A549 (cell line): ENCODE results near the gene PHEX.

Source experiments
- JUNB ChIP-seq: fragments of >200 bp; sonication (Bioruptor Twin); formaldehyde crosslinking; IDR thresholded peaks from 2 replicates; pipeline ENCODE4 v1.6.1; 2016
- POLR2A ChIP-seq: IDR thresholded peaks from 2 replicates; pipeline ENCODE4 v1.6.1; 2012; ENCODE audit warnings: mild to moderate bottlenecking, low read length
- ZNF302 ChIP-seq: fragments of 250-450 bp; sonication (Bioruptor Pico); IDR thresholded peaks from 2 replicates; pipeline ENCODE4 v1.9.0; 2021; ENCODE audit warnings: inconsistent platforms, mild to moderate bottlenecking, moderate library complexity

DNA sequence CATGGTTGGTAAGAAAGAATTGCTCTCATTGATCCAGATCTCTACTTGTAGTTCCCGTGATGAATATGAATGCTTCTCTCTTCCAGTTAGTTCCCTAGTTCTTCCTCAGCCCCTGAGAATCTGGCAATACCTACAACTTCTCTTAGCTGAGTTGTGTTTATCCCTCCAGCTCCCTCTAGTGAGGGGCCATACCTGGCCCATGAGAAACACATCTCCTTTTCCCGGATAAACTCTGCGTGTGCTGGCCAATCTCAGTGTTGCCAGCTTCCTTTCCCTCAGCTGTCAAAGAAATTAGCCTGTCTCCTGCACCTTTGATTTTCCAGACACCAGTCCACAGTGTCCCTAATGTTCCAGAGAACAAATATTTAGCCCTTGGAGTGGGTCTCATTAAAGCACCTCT is 246.2 kb downstream of the PHEX start:
- TF ChIP-seq JUNB (no peak), POLR2A (no peak), ZNF302 (CRISPR knock-in tag) (no peak)
